GM19043 (cell line): ENCODE results near the gene TRIM15.
A peak's percentile ranks its signal among the peaks of the same experiment; 100 is the strongest.
"Not testable (repeated sequence)": the region's sequence is repeated elsewhere in the genome, so short reads cannot be mapped to it uniquely, and the experiment has no call there.

Experiments
- ATAC-seq: cut with Tn5 transposase; IDR thresholded peaks from one replicate; pipeline ENCODE4 v1.9.1; 2021; ENCODE audit warnings: low read depth; ENCODE audit not compliant: unreplicated experiment

Gene TRIM15

GRCh38 chr6:30163090-30163917 lies at the start of gene TRIM15:
TSS of gene TRIM15 (plus strand) at chr6:30163546. CDS start at chr6:30163685, 139 bp downstream.
- ATAC-seq = no peak

GRCh38 chr6:30113841-30114240 lies 49.5 kb upstream of the TRIM15 start:
- ATAC-seq = no peak

GRCh38 chr6:30116724-30117123 lies 46.6 kb upstream of the TRIM15 start:
- no peak for ATAC-seq

- ATAC-seq = not testable (repeated sequence)
These were observed 44.7 kb upstream of the TRIM15 start for GRCh38 chr6:30118691-30119090.

- ATAC-seq = no peak
These were observed 41.6 kb upstream of the TRIM15 start for GRCh38 chr6:30121446-30122366.

GRCh38 chr6:30122515-30122914 lies 40.8 kb upstream of the TRIM15 start:
- ATAC-seq = no peak

- no peak for ATAC-seq
These were observed 35.9 kb upstream of the TRIM15 start for GRCh38 chr6:30127238-30128093.

- ATAC-seq = no peak
These were observed 33.8 kb upstream of the TRIM15 start for GRCh38 chr6:30129265-30130178.

- ATAC-seq = no peak
These were observed 33.1 kb upstream of the TRIM15 start for GRCh38 chr6:30130179-30130679.

- ATAC-seq = peak; percentile 83
These were observed 32.2 kb upstream of the TRIM15 start for GRCh38 chr6:30130887-30131862.

- ATAC-seq = no peak
These were observed 31.3 kb upstream of the TRIM15 start for GRCh38 chr6:30131947-30132497.

GRCh38 chr6:30135147-30135546 lies 28.2 kb upstream of the TRIM15 start:
- no peak for ATAC-seq

GRCh38 chr6:30135757-30136156 lies 27.6 kb upstream of the TRIM15 start, which contains the start of gene TRIM40:
TSS of gene TRIM40 (plus strand) at chr6:30136140. CDS start at chr6:30137037, 897 bp downstream.
- ATAC-seq = no peak

GRCh38 chr6:30136570-30137286 lies 26.6 kb upstream of the TRIM15 start:
- ATAC-seq = no peak

- ATAC-seq = not testable (repeated sequence)
These were observed 23.1 kb upstream of the TRIM15 start for GRCh38 chr6:30140240-30140639.

GRCh38 chr6:30142665-30143064 lies 20.7 kb upstream of the TRIM15 start:
- no peak for ATAC-seq

- ATAC-seq = no peak
These were observed 19.6 kb upstream of the TRIM15 start for GRCh38 chr6:30143780-30144179.
